ENCODE measurements around the gene KLHL29. TPM values are rescaled to one million over a fixed set of nuclear protein-coding genes. Genes with fewer than 3 reads are reported as not detected.

The KLHL29 gene
- total RNA-seq, 5 donors from 2014 or later (not counting 1 experiment from before 2014, with no cell fraction given), result 1.8 to 6.6 (median 2.5) TPM

DNA sequence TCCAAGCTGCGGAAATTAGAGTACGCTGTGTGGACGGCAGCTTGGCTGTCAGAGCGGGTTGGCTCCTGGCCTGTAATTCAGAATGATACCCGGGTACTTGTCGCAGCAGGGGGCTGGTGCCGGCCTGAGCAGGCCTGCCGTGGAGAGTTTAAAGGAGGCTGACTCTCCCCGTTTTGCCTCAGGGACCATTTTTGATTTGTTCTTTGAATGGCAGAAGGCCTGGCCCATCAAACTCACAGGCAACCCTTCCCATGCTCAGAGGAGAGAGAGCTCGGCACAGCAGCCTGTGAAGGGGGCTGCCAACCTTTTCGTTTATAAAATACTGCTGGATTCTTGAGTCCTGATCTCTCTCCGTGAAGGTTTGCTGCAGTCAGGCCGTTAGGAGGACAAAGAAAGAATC, 151.3 kb downstream of the KLHL29 start:
- H3K27me3 ChIP-seq (replicated peaks in 1 of 2; ENCODE audit: control insufficient read depth in 2 of 2, extremely low read depth in 1 of 2, insufficient read depth in 2 of 2, low read length in 1 of 2), result no peaks in the 10 kb centered on the region
- H3K4me3 Mint-ChIP-seq, result no peak overlapping the region

DNA sequence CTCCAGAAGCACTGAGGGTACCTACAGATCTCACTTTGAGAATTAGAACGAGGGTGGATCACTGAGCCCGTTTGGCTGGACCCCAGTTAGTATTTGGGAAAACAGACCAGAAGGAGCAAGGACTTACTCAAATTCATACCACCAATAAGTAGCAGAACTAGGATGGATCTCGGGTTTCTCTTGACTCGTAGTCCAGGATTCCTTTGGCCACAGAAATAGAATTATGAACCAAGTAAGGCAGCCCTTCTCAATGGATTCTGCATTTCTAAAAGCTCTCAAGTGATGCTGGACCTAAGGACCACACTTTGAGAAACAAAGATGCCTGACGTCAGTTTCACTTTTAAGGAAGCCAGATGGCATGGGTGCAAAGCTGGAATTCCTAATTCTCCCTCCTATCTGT, 153.0 kb downstream of the KLHL29 start:
- Mint-ChIP-seq H3K9me3 (no peaks in the 10 kb centered on the region), H3K36me3 (no peaks in the 10 kb centered on the region), H3K27ac (no peak overlapping the region), H3K4me3 (no peak overlapping the region), H3K4me1 (peaks cover 29 to 38% (median 33%) of the 10 kb centered on the region in 3 donors), H3K27me3 (no peaks in the 10 kb centered on the region)
- H3K36me3 ChIP-seq (ENCODE audit: control insufficient read depth in 2 of 2, extremely low read depth in 1 of 2, insufficient read depth in 1 of 2, low read length in 1 of 2), result no peaks in the 10 kb centered on the region
- H3K27ac ChIP-seq (ENCODE audit: low read length), result no peak overlapping the region
- H3K9me3 ChIP-seq, result no peaks in the 10 kb centered on the region
- H3K4me1 ChIP-seq (ENCODE audit: control insufficient read depth in 1 of 2, extremely low read depth in 1 of 2, insufficient read depth in 2 of 2, low read length in 2 of 2), result peaks cover 4 to 6% of the 10 kb centered on the region in 2 experiments
- no peak for DNase-seq
- no peaks in the 10 kb centered on the region for H3K27me3 ChIP-seq (replicated peaks in 1 of 2; ENCODE audit: control insufficient read depth in 2 of 2, extremely low read depth in 1 of 2, insufficient read depth in 2 of 2, low read length in 1 of 2)
- no peak overlapping the region for H3K4me3 ChIP-seq (ENCODE audit: control insufficient read depth in 1 of 2, extremely low read depth in 1 of 2, low read length in 1 of 2)
- WGBS (ENCODE audit: insufficient coverage), result 92% methylated on average over 3 of the region's 5 CpGs
- ChIA-PET POLR2A (no interaction called here), CTCF (no interaction called here)
- ATAC-seq (replicated peaks in 1 of 4), result no peak

More for the DNA sequence above, 151.3 kb downstream of the KLHL29 start:
- Mint-ChIP-seq H3K27ac (no peak overlapping the region), H3K9me3 (no peaks in the 10 kb centered on the region), H3K4me1 (peaks cover 45 to 54% (median 50%) of the 10 kb centered on the region in 3 donors), H3K27me3 (no peaks in the 10 kb centered on the region), H3K36me3 (no peaks in the 10 kb centered on the region)
- WGBS (ENCODE audit: insufficient coverage), result 87% methylated on average over 13 of the region's 13 CpGs
- Histone ChIP-seq H3K27ac (ENCODE audit: low read length) (no peak overlapping the region), H3K4me3 (ENCODE audit: control insufficient read depth in 1 of 2, extremely low read depth in 1 of 2, low read length in 1 of 2) (no peak overlapping the region), H3K36me3 (ENCODE audit: control insufficient read depth in 2 of 2, extremely low read depth in 1 of 2, insufficient read depth in 1 of 2, low read length in 1 of 2) (no peaks in the 10 kb centered on the region), H3K9me3 (no peaks in the 10 kb centered on the region), H3K4me1 (ENCODE audit: control insufficient read depth in 1 of 2, extremely low read depth in 1 of 2, insufficient read depth in 2 of 2, low read length in 2 of 2) (peaks cover 10 to 23% of the 10 kb centered on the region in 2 experiments)
- DNase-seq, result no peak
- ChIA-PET CTCF (no interaction called here), POLR2A (no interaction called here)
- no peak for ATAC-seq (replicated peaks in 1 of 4)

DNA sequence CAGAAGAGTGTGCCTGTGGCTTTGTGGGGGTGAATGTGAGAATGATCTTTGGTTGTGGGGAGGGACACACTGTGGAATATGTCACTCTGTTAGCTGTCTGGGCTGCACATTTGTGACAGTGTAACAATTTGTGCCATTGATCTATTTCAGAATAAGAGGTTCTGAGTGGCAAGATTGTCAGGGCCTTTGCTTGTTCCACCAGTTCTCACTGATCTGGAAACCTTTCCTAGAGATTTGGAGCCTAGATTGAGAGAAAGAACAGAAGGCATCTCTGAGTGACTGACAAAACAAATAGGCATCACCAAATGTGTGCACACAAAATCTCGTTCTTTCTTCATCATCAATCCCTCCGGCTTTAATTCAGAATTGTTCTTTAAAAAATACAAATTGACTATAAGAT, 153.6 kb downstream of the KLHL29 start:
- Histone ChIP-seq H3K27ac (ENCODE audit: low read length) (no peak overlapping the region), H3K4me1 (ENCODE audit: control insufficient read depth in 1 of 2, extremely low read depth in 1 of 2, insufficient read depth in 2 of 2, low read length in 2 of 2) (peaks cover under 1% of the 10 kb centered on the region in 2 experiments), H3K36me3 (ENCODE audit: control insufficient read depth in 2 of 2, extremely low read depth in 1 of 2, insufficient read depth in 1 of 2, low read length in 1 of 2) (no peaks in the 10 kb centered on the region), H3K4me3 (ENCODE audit: control insufficient read depth in 1 of 2, extremely low read depth in 1 of 2, low read length in 1 of 2) (no peak overlapping the region), H3K27me3 (replicated peaks in 1 of 2; ENCODE audit: control insufficient read depth in 2 of 2, extremely low read depth in 1 of 2, insufficient read depth in 2 of 2, low read length in 1 of 2) (peaks cover 0 to 2% of the 10 kb centered on the region in 2 experiments), H3K9me3 (no peaks in the 10 kb centered on the region)
- Mint-ChIP-seq H3K27me3 (no peaks in the 10 kb centered on the region), H3K4me1 (peaks cover 23 to 32% (median 28%) of the 10 kb centered on the region in 3 donors), H3K9me3 (no peaks in the 10 kb centered on the region), H3K4me3 (no peak overlapping the region), H3K36me3 (no peaks in the 10 kb centered on the region), H3K27ac (no peak overlapping the region)
- WGBS (ENCODE audit: insufficient coverage), result no CpG with 5 or more reads among the region's 2 CpGs
- ATAC-seq (replicated peaks in 1 of 4) (no peak), DNase-seq (no peak)
- POLR2A ChIA-PET, result no interaction called here
- CTCF ChIA-PET, result no interaction called here

DNA sequence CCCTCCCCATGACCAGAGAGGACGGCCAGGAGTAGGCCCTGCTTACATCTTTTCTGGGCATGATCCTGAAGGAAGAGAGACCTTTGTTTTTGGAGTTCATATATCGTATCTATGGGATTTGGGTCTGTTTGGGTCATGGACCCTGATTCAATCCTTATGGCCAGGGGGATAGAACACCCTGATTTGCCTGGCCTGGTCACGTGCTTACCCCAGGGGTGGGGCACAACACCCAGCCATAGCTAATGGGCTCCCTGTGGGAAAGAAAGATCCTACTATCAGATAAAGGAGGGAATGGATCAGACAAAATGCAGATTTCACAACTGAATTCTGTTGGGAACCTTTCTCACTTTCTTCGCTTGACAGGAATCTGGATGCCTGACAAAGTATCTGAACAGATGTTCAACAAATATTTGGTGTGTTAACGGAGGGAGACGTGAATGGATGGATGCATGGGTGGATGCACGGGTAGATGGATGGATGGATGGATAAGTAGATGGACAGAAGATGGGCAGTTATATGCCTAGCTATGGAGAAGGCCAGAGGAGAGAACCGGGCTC, 155.9 kb downstream of the KLHL29 start:
- H3K27ac Mint-ChIP-seq, result no peak overlapping the region
- no peak for ATAC-seq (replicated peaks in 1 of 4)

DNA sequence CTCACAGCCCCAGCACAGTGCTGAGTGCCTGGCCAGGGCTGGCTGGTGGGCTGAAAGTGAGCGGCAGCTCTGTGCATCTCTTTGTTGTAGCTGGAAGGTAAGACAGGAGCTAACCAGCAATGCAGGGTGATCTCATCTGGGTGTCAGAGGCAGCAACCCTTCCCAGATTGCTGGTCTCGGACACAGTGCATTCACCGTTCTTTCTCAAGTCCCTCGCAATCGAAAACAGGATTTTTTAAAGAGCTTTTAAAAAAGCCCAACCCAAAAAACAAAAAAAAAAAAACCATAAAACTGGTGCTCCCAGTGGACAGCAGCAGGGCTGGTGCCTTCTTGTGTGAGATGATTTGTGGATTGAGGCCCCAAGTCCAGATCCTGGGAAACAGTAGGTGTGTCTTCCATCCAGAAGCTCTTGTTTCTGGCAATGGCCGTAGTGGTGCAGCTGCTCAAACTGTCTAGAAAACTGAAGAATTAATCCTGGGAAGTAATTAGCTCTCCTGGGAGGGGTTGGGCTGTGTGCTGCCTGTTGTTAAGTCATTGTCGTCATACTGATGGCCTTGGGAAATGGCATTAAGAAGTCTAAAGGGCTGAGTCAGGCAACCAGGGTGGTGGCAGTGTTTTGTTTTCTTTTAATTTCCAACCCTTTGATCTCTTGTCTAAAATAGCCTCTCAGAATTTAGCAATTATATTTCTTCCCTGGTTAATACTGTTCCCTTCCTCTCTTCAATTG, 156.7 kb downstream of the KLHL29 start:
- 77% methylated on average over 2 of the region's 7 CpGs for WGBS (ENCODE audit: insufficient coverage)
- no peaks in the 10 kb centered on the region for H3K36me3 Mint-ChIP-seq
- DNase-seq, result no peak
- ChIA-PET CTCF (no interaction called here), POLR2A (no interaction called here)
- ATAC-seq (replicated peaks in 1 of 4), result no peak
- Histone ChIP-seq H3K36me3 (ENCODE audit: control insufficient read depth in 2 of 2, extremely low read depth in 1 of 2, insufficient read depth in 1 of 2, low read length in 1 of 2) (no peaks in the 10 kb centered on the region), H3K27me3 (replicated peaks in 1 of 2; ENCODE audit: control insufficient read depth in 2 of 2, extremely low read depth in 1 of 2, insufficient read depth in 2 of 2, low read length in 1 of 2) (peaks cover 0 to 3% of the 10 kb centered on the region in 2 experiments), H3K27ac (ENCODE audit: low read length) (no peak overlapping the region), H3K4me1 (ENCODE audit: control insufficient read depth in 1 of 2, extremely low read depth in 1 of 2, insufficient read depth in 2 of 2, low read length in 2 of 2) (no peaks in the 10 kb centered on the region), H3K4me3 (ENCODE audit: control insufficient read depth in 1 of 2, extremely low read depth in 1 of 2, low read length in 1 of 2) (no peak overlapping the region), H3K9me3 (no peaks in the 10 kb centered on the region)
- H3K27me3 Mint-ChIP-seq, result no peaks in the 10 kb centered on the region
- H3K4me3 Mint-ChIP-seq, result no peak overlapping the region
- H3K27ac Mint-ChIP-seq, result no peak overlapping the region
- H3K9me3 Mint-ChIP-seq, result no peaks in the 10 kb centered on the region
- peaks cover 0 to 13% (median 8%) of the 10 kb centered on the region in 3 donors for H3K4me1 Mint-ChIP-seq

More for the DNA sequence above, 155.9 kb downstream of the KLHL29 start:
- Mint-ChIP-seq H3K36me3 (no peaks in the 10 kb centered on the region), H3K4me1 (peaks cover 1 to 12% (median 8%) of the 10 kb centered on the region in 3 donors), H3K9me3 (no peaks in the 10 kb centered on the region), H3K4me3 (no peak overlapping the region), H3K27me3 (no peaks in the 10 kb centered on the region)
- Histone ChIP-seq H3K9me3 (no peaks in the 10 kb centered on the region), H3K36me3 (ENCODE audit: control insufficient read depth in 2 of 2, extremely low read depth in 1 of 2, insufficient read depth in 1 of 2, low read length in 1 of 2) (no peaks in the 10 kb centered on the region), H3K27ac (ENCODE audit: low read length) (no peak overlapping the region), H3K27me3 (replicated peaks in 1 of 2; ENCODE audit: control insufficient read depth in 2 of 2, extremely low read depth in 1 of 2, insufficient read depth in 2 of 2, low read length in 1 of 2) (peaks cover 0 to 3% of the 10 kb centered on the region in 2 experiments), H3K4me3 (ENCODE audit: control insufficient read depth in 1 of 2, extremely low read depth in 1 of 2, low read length in 1 of 2) (no peak overlapping the region), H3K4me1 (ENCODE audit: control insufficient read depth in 1 of 2, extremely low read depth in 1 of 2, insufficient read depth in 2 of 2, low read length in 2 of 2) (no peaks in the 10 kb centered on the region)
- ChIA-PET CTCF (no interaction called here), POLR2A (no interaction called here)
- no peak for DNase-seq
- 91% methylated on average over 5 of the region's 8 CpGs for WGBS (ENCODE audit: insufficient coverage)

DNA sequence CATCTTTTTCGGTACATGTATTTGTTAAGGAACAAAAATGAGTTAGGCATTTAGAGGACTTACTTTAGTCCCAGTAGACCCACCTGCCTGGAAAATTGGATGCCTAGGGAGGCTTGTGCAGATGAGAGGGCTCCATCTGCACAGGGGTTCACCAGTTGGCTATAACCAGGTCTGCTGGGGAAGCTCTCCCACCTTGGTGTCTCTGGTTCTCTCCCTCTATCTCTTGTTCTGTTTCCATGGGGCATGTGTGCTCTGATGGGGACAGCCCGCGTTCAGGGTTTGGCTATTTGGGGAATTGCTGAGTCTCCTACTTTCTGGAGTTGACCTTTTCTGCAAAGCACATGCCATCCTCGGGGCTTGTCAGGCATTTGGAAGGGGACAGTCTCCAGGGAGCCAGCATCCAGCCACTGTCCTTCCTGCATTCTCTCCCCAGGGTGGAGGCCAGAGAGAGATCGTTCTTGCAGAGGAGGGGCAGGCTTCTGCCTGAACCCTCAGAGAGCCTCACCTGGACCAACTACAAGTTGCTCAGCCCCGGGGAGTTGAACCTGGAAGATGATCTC, 157.3 kb downstream of the KLHL29 start:
- Mint-ChIP-seq H3K27me3 (no peaks in the 10 kb centered on the region), H3K36me3 (no peaks in the 10 kb centered on the region), H3K9me3 (no peaks in the 10 kb centered on the region), H3K4me3 (no peak overlapping the region), H3K27ac (no peak overlapping the region), H3K4me1 (peaks cover 0 to 10% (median 2%) of the 10 kb centered on the region in 3 donors)
- ChIA-PET POLR2A (no interaction called here), CTCF (no interaction called here)
- 84% methylated on average over 5 of the region's 6 CpGs for WGBS (ENCODE audit: insufficient coverage)
- Histone ChIP-seq H3K36me3 (ENCODE audit: control insufficient read depth in 2 of 2, extremely low read depth in 1 of 2, insufficient read depth in 1 of 2, low read length in 1 of 2) (no peaks in the 10 kb centered on the region), H3K27ac (ENCODE audit: low read length) (no peak overlapping the region), H3K4me1 (ENCODE audit: control insufficient read depth in 1 of 2, extremely low read depth in 1 of 2, insufficient read depth in 2 of 2, low read length in 2 of 2) (no peaks in the 10 kb centered on the region), H3K9me3 (no peaks in the 10 kb centered on the region), H3K27me3 (replicated peaks in 1 of 2; ENCODE audit: control insufficient read depth in 2 of 2, extremely low read depth in 1 of 2, insufficient read depth in 2 of 2, low read length in 1 of 2) (peaks cover 0 to 3% of the 10 kb centered on the region in 2 experiments), H3K4me3 (ENCODE audit: control insufficient read depth in 1 of 2, extremely low read depth in 1 of 2, low read length in 1 of 2) (no peak overlapping the region)
- DNase-seq, result no peak
- ATAC-seq (replicated peaks in 1 of 4), result no peak
